HG03039 (cell line): Measurements from ENCODE around the gene ATOX1.
"Not testable (repeated sequence)": the region's sequence is repeated elsewhere in the genome, so short reads cannot be mapped to it uniquely, and the experiment has no call there.

ENCODE experiments used
- ATAC-seq: cut with Tn5 transposase; IDR thresholded peaks from one replicate; pipeline ENCODE4 v1.9.1; 2021; ENCODE audit warnings: mild to moderate bottlenecking, moderate library complexity; ENCODE audit not compliant: unreplicated experiment

Gene ATOX1, protein sequence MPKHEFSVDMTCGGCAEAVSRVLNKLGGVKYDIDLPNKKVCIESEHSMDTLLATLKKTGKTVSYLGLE

GRCh38 chr5:151758430-151759241 is at the start of gene ATOX1:
TSS of gene ATOX1 (minus strand) at chr5:151758631. CDS start at chr5:151758551, 80 bp downstream.
- peak; percentile 97 for ATAC-seq

GRCh38 chr5:151805414-151806223 is 47.2 kb upstream of the ATOX1 start:
- no peak for ATAC-seq

DNA sequence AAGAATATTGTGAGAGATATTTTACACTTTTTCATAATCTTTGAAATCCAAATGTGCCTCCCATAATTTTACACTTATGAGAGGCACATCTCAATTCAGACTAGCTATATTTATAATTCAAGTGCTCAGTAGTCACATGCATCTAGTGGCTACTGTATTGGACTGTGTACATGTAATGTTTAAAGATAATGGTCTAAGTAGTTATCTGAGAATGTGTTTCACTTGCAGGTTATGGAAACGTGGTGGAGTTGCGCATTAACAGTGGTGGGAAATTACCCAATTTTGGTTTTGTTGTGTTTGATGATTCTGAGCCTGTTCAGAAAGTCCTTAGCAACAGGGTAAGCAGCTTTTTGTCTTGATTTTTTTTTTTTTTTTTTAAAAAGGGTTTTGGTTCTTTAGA is 42.1 kb upstream of the ATOX1 start:
- no peak for ATAC-seq

DNA sequence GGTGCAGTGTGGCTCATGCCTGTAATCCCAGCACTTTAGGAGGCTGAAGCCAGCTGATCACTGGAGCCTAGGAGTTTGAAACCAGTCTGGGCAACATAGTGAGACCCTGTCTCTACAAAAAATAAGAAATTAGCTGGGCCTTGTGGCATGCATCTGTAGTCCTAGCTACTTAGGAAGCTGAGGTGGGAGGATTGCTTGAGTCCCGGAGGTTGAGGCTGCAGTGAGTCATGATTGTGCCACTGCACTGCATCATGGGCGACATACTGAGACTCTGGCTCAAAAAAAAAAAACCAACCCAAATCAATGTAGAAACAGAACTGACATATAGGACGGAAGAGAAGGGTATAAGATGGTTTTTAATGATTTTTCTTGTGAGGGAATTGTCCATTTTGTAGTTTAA is 41.0 kb upstream of the ATOX1 start:
- ATAC-seq = no peak

DNA sequence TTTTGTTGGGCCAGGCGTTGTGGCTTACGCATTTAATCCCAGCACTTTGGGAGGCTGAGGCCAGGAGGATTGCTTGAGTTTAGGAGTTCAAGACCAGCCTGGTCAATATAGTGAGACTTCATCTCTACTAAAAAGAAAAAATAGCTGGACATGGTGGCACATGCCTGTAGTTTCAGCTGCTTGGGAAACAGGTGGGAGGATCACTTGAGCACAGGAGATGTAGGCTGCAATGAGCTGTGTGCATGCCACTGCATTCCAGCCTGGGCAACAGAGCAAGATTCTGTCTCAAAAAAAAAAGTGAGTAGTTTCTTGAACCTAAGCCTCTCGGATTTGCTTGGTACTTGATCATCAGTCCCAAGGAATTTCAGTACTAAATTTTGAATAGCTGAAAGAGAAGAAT is 40.2 kb upstream of the ATOX1 start:
- ATAC-seq = no peak

- no peak for ATAC-seq
Measured at GRCh38 chr5:151795426-151795825, 37.0 kb upstream of the ATOX1 start.

DNA sequence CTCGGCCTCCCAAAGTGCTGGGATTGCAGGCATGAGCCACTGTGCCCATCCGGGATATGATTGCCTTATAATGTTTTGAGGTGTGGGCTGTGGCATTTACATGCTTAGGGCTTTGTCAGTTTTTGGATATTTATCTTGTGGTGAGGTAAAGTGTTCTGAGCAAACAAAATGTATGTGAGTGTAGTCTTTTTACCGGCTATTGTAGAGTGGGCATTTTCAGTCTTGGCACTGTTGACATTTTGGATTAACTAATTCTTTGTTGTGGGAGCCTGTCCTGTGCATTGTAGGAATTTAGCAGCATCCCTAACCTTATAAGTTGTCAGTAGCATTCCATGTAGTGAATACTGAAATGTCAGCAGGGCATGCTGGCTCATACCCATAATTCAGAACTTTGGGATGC is 34.9 kb upstream of the ATOX1 start:
- ATAC-seq = no peak

- ATAC-seq = no peak
Measured at GRCh38 chr5:151787817-151788216, 29.4 kb upstream of the ATOX1 start.

- ATAC-seq = no peak
Measured at GRCh38 chr5:151786468-151786867, 28.0 kb upstream of the ATOX1 start.

- no peak for ATAC-seq
Measured at GRCh38 chr5:151784141-151784540, 25.7 kb upstream of the ATOX1 start.

DNA sequence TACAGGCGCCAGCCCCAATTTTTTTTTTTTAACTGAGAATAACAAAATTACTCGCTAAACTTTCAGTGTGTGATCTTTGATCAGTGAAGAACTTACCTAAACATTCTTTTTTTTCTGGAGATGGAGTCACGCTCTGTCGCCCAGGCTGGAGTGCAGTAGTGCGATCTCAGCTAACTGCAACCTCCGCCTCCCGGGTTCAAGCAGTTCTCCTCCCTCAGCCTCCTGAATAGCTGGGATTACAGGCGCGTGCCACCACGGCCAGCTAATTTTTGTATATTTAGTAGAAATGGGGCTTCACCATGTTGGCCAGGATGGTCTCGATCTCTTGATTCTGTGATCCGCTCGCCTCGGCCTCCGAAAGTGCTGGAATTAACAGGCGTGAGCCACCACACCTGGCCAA is 25.2 kb upstream of the ATOX1 start:
- not testable (repeated sequence) for ATAC-seq

DNA sequence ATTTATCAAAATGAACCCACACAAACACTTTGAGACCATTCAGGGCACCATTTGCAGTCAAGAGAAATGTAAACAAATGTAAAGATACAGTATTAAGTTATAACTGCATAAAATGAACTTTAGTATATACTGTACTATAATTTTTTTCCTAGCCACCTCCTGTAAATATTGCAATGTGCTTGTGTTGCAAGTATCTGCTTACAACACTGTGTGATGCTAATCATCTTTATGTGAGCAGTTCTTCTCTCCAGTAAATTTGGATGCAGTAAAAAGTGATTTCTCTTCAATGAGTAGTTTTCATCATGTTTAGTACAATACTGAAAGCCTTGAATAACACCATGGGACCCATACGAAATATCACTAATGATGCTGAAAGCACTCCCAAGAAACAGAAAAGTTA is 22.8 kb upstream of the ATOX1 start:
- no peak for ATAC-seq

DNA sequence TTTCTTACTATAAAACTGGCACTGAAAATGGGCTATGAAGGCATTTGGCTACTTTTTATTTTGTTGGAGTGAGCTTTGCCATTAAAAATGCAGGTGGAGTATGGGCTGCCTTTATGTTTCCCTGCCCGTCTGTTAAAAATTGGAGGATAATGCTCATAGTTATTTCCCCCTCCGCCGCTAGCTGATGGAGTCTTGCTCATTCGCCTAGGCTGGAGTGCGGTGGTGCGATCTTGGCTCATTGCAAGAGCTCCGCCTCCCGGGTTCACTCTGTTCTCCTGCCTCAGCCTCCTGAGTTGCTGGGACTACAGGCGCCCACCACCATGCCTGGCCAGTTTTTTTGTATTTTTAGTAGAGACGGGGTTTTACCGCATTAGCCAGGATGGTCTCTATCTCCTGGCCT is 21.9 kb upstream of the ATOX1 start:
- no peak for ATAC-seq

DNA sequence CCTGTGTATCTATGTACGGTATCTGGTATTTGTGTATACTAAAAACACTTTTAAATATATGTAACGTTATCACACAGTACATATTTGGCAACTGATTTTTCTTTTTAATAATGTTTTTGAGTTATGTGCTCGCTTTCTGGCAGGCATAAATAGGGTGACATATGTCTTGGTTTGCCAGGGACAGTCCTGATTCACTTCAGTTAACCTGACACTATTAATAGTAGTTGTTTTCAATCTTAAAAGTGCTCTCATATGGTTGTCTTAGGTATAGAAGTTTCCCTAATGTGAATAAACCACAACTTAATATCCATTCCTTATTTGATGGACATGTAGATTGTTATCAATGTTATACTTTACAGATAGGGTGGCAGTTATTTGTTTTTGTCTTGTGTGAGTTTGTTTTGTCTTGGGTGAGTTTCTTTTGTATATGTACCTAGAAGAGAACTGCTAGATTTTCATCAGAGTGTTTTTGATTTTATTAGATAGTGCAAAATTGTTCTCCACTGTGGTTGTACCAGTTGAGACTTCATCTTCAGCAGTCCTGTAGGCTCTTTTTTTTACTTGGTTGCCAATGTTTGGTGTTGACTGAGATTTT is 21.2 kb upstream of the ATOX1 start:
- ATAC-seq = no peak

GRCh38 chr5:151775025-151775606 is 16.7 kb upstream of the ATOX1 start:
- no peak for ATAC-seq

- ATAC-seq = no peak
Measured at GRCh38 chr5:151773951-151774350, 15.5 kb upstream of the ATOX1 start.

DNA sequence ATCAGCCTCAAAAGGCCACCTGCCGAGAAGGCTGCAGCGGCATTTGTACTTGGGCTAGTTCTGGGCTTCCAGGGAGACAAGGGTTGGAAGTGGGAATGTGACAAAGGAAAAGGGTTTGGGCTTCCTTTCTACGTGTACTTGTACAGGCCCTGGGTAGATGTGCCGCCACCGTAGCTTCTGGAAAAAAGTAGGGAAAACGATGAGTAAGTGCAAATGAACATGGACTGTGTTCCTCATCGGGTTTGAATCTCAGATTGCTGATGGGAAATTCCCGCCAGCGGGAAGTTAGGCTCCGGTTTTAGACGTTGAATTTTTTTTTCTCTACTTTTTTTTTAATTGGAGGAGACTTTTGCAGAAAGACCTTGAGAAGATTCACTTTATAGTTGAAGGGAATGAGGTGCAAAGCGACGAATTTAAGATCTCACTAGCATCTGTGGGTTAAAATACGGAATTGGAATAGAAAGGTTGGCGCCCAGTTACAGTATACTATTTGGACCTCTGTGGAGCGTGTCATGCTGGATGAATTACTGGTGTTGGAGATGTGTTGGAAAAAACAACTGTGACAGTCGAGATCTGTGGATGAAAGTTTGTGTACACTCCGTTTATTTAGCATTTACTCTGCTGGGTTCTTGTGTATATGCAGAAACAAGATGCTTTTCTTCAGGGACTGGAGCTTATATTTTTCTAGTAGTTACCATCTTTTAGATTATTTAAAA is 14.6 kb upstream of the ATOX1 start:
- ATAC-seq = no peak

DNA sequence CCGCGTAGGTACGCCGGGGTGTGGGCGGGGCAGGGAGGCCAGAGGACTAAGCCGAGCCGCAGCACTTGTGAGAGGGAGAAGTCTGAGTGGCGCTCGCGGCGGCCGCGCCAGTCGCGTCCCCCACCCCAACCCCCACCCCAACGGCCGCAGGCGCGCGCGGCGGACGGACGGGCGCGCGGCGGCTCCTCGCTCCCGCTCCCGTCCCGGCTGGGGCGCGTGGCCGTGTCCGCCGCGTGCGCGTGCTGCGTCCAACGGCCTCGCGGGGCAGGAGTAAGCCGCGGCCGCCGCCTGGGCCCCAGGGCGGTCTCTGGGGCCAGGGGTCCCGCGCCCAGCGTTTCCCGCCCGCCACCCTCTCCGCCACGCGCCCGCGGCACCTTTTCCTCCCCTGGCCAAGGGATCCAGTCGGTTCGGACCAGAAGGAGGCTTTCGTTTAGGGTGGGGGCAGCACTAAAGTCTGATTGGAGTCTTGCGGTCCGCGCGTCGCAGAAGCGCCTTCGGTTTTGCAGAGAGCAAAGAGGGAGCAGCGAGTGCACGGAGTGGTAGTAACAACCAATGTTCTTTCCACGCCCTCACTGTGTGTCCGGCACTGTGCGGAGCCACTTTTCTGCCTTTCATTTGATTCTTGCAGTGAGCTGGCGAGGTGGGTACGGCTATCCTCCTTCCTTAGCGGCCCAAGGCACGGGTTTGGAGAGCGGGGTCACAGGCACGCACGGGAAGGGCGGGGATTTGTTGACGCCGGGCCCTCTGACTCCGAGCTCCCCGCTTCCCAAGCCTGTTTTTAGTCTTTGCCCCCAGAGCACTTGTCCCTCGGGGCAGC is 13.8 kb upstream of the ATOX1 start:
- ATAC-seq = no peak

- peak; percentile 83 for ATAC-seq
Measured at GRCh38 chr5:151771259-151772028, 13.0 kb upstream of the ATOX1 start, which contains the start of gene G3BP1. TSS of gene G3BP1 (plus strand) at chr5:151771954. CDS start at chr5:151786621, 14,667 bp downstream.
